Upper lobe of right lung (tissue), 1 donor: ENCODE measurements around the gene CADPS2. TPM values are rescaled to one million over a fixed set of nuclear protein-coding genes. Genes with fewer than 3 reads are reported as not detected.
A peak's percentile ranks its signal among the peaks of the same experiment; 100 is the strongest.

Experiments
- ATAC-seq: fragments of 200-7000 bp; cut with Tn5 transposase; one replicate; pipeline ENCODE4 v1.9.1; 2020; ENCODE audit warnings: mild to moderate bottlenecking, moderate library complexity
- DNase-seq: peaks from one replicate; pipeline ENCODE4 v3.0.0-alpha.2; 2020
- H3K27ac ChIP-seq: fragments of 200-600 bp; one replicate; pipeline ENCODE4 v1.8.0; 2022
- H3K27me3 ChIP-seq: fragments of 200-600 bp; one replicate; pipeline ENCODE4 v1.8.0; 2022; ENCODE audit warnings: mild to moderate bottlenecking
- H3K36me3 ChIP-seq: fragments of 200-600 bp; one replicate; pipeline ENCODE4 v1.8.0; 2022
- H3K4me1 ChIP-seq: fragments of 200-600 bp; one replicate; pipeline ENCODE4 v1.8.0; 2022
- H3K4me3 ChIP-seq: fragments of 200-600 bp; one replicate; pipeline ENCODE4 v1.8.0; 2022; ENCODE audit warnings: mild to moderate bottlenecking
- H3K9me3 ChIP-seq: fragments of 200-600 bp; one replicate; pipeline ENCODE4 v1.8.0; 2022
- CTCF ChIP-seq: fragments of 200-600 bp; IDR thresholded peaks from one replicate; pipeline ENCODE4 v1.8.0; 2022; ENCODE audit warnings: antibody characterized with exemption
- intact Hi-C: fragments of 100-400 bp; cut with DNase I; formaldehyde crosslinking; loops from one replicate; pipeline ENCODE4 v1.11.0; 2022
- total RNA-seq: library from RNA; stranded (reverse); fragmentation: NEBNext Ultra II Directional; extraction: Animal tissue kit (Norgen Biotek cat#: 25700); gene quantifications from one replicate; pipeline ENCODE4 v1.2.1, GENCODE V29; 2021
- donor health status: DM: no; HTN: yes; CAD: no; lungs with severe emphysema.

The CADPS2 gene
- total RNA-seq, 1 donor from 2014 or later: 46.1 TPM

- Histone ChIP-seq H3K36me3 (no peaks in the 10 kb centered on the region), H3K4me1 (peaks cover 20% of the 10 kb centered on the region), H3K27me3 (peaks cover 98% of the 10 kb centered on the region), H3K9me3 (no peaks in the 10 kb centered on the region), H3K4me3 (no peak overlapping the region), H3K27ac (no peak overlapping the region)
- ATAC-seq: no peak
- intact Hi-C loops: no loop called here
- no peak for TF ChIP-seq CTCF
- DNase-seq: no peak
Observed at GRCh38 chr7:122312789-122313188, 573.5 kb downstream of the CADPS2 start.

GRCh38 chr7:122311734-122312450 lies 574.4 kb downstream of the CADPS2 start:
- Histone ChIP-seq H3K27me3 (peaks cover 100% of the 10 kb centered on the region), H3K27ac (no peak overlapping the region), H3K9me3 (no peaks in the 10 kb centered on the region), H3K36me3 (no peaks in the 10 kb centered on the region), H3K4me3 (no peak overlapping the region), H3K4me1 (peaks cover 20% of the 10 kb centered on the region)
- intact Hi-C loops: no loop called here
- ATAC-seq (no peak), DNase-seq (no peak)
- no peak for TF ChIP-seq CTCF

- no peak for ATAC-seq
- H3K9me3 ChIP-seq: no peaks in the 10 kb centered on the region
- peaks cover 100% of the 10 kb centered on the region for H3K27me3 ChIP-seq
- no peak for TF ChIP-seq CTCF
- intact Hi-C loops: no loop called here
- H3K27ac ChIP-seq: no peak overlapping the region
- DNase-seq: no peak
- peaks cover 18% of the 10 kb centered on the region for H3K4me1 ChIP-seq
- H3K4me3 ChIP-seq: no peak overlapping the region
- no peaks in the 10 kb centered on the region for H3K36me3 ChIP-seq
Observed at GRCh38 chr7:122311050-122311700, 575.1 kb downstream of the CADPS2 start.

GRCh38 chr7:122310119-122311021 lies 575.9 kb downstream of the CADPS2 start:
- Histone ChIP-seq H3K27me3 (peaks cover 100% of the 10 kb centered on the region), H3K27ac (no peak overlapping the region), H3K9me3 (no peaks in the 10 kb centered on the region), H3K36me3 (no peaks in the 10 kb centered on the region), H3K4me1 (peaks cover 26% of the 10 kb centered on the region), H3K4me3 (peak overlapping the region; percentile 40)
- intact Hi-C loops: no loop called here
- DNase-seq: no peak
- ATAC-seq: no peak
- no peak for TF ChIP-seq CTCF

- H3K27me3 ChIP-seq: peaks cover 100% of the 10 kb centered on the region
Observed at GRCh38 chr7:122309421-122309820, 576.8 kb downstream of the CADPS2 start.

More at GRCh38 chr7:122309421-122309820, 576.8 kb downstream of the CADPS2 start:
- Histone ChIP-seq H3K27ac (no peak overlapping the region), H3K9me3 (no peaks in the 10 kb centered on the region), H3K4me1 (peaks cover 34% of the 10 kb centered on the region), H3K36me3 (no peaks in the 10 kb centered on the region), H3K4me3 (no peak overlapping the region)
- TF ChIP-seq CTCF: no peak
- DNase-seq (no peak), ATAC-seq (no peak)
- intact Hi-C loops: loop anchor here (10.0 kb wide), 1 partner anchor 1065 kb away; no protein-coding TSS in a partner anchor
